B cell (primary cell): ENCODE results near the gene CTPS1. TPM values are rescaled to one million over a fixed set of nuclear protein-coding genes. Genes with fewer than 3 reads are reported as not detected.

Experiments used
- ATAC-seq: fragments of 200-7000 bp; cut with Tn5 transposase; one replicate; pipeline ENCODE4 v1.10.0; 2021; ENCODE audit warnings: low read depth, mild to moderate bottlenecking, moderate number of reproducible peaks, moderate library complexity
- CTCF ChIA-PET: fragments of 350-600 bp; sonication (Branson Sonifier 250); formaldehyde crosslinking; loops from one replicate; lab custom pipeline; 2021; ENCODE audit warnings: antibody characterized with exemption, inconsistent platforms; lab: Charles Lee
- POLR2A ChIA-PET: fragments of 350-600 bp; sonication (Branson Sonifier 250); formaldehyde crosslinking; loops from one replicate; lab custom pipeline; 2021; ENCODE audit warnings: antibody characterized with exemption; lab: Charles Lee
- DNase-seq: peaks from one replicate; pipeline ENCODE4 v3.0.0; 2013
- H2AFZ ChIP-seq: 2 replicates; pipeline ENCODE4 v1.6.1; 2012; ENCODE audit warnings: mild to moderate bottlenecking, low read depth, low read length; ENCODE audit not compliant: insufficient read depth, poor library complexity, severe bottlenecking
- H3K27ac ChIP-seq, 2 donors: 1 replicate in 1 of 2; 2 replicates in 1 of 2; pipeline ENCODE4 v1.5.1; 2012 to 2013; ENCODE audit warnings: low read length in 2 of 2, mild to moderate bottlenecking in 2 of 2, moderate library complexity in 1 of 2
- H3K27me3 ChIP-seq, 4 experiments: fragments of 200-600 bp in 1 of 4; sonication (generic) in 1 of 4; replicated peaks in 1 of 4; 1 replicate in 2 of 4; 2 replicates in 2 of 4; pipeline versions ENCODE4 v1.6.1 to v1.7.0; 2013 to 2016; ENCODE audit warnings: low read length in 3 of 4, mild to moderate bottlenecking in 2 of 4, mixed read lengths in 1 of 4, moderate library complexity in 1 of 4; ENCODE audit not compliant: insufficient read depth in 4 of 4, control insufficient read depth in 3 of 4; ENCODE audit errors: control extremely low read depth in 1 of 4
- H3K36me3 ChIP-seq, 2 experiments: replicated peaks in 1 of 2; 1 replicate in 1 of 2; 2 replicates in 1 of 2; pipeline versions ENCODE4 v1.6.1 to v1.7.1; 2013; ENCODE audit warnings: low read length in 1 of 2; ENCODE audit not compliant: insufficient read depth in 2 of 2, control insufficient read depth in 1 of 2; ENCODE audit errors: control extremely low read depth in 1 of 2, extremely low read depth in 1 of 2
- H3K4me1 ChIP-seq, 2 donors: fragments of 200-600 bp in 1 of 2; sonication (generic) in 1 of 2; 1 replicate in 1 of 2; 2 replicates in 1 of 2; pipeline versions ENCODE4 v1.5.1 to v1.6.1; 2013 to 2017; ENCODE audit warnings: low read length in 2 of 2; ENCODE audit not compliant: control insufficient read depth in 2 of 2, insufficient read depth in 2 of 2
- H3K4me2 ChIP-seq: replicated peaks from 2 replicates; pipeline ENCODE3; 2012; ENCODE audit warnings: mild to moderate bottlenecking, low read depth, low read length; ENCODE audit not compliant: poor library complexity, severe bottlenecking
- H3K4me3 ChIP-seq, 5 experiments: fragments of 200-600 bp in 1 of 5; sonication (generic) in 1 of 5; 1 replicate in 3 of 5; 2 replicates in 2 of 5; pipeline versions ENCODE4 v1.5.1 to v1.7.0; 2011 to 2016; ENCODE audit warnings: low read length in 4 of 5, mild to moderate bottlenecking in 4 of 5, low read depth in 2 of 5, control low read depth in 1 of 5, moderate library complexity in 1 of 5; ENCODE audit not compliant: insufficient read depth in 1 of 5; ENCODE audit errors: control extremely low read depth in 1 of 5, extremely low read depth in 1 of 5
- H3K79me2 ChIP-seq: fragments of 200-600 bp; sonication (generic); one replicate; pipeline ENCODE4 v1.6.0; 2016; ENCODE audit warnings: low read length; ENCODE audit not compliant: control insufficient read depth, insufficient read depth
- H3K9ac ChIP-seq: fragments of 200-600 bp; sonication (generic); 2 replicates; pipeline ENCODE4 v1.6.1; 2017; ENCODE audit warnings: mild to moderate bottlenecking, low read length, moderate library complexity
- H3K9me3 ChIP-seq, 3 donors: one replicate each; pipeline versions ENCODE4 v1.6.1 to v1.7.1; 2013; ENCODE audit warnings: low read length in 2 of 3; ENCODE audit not compliant: control insufficient read depth in 2 of 3, insufficient read depth in 1 of 3; ENCODE audit errors: control extremely low read depth in 1 of 3
- H4K20me1 ChIP-seq: 2 replicates; pipeline ENCODE4 v1.6.0; 2012; ENCODE audit warnings: mild to moderate bottlenecking, low read length; ENCODE audit not compliant: insufficient read depth, control insufficient read depth, poor library complexity, severe bottlenecking
- H3K27ac Mint-ChIP-seq: one replicate; pipeline ENCODE4 v1.8.0; 2021; ENCODE audit warnings: mixed read lengths
- H3K27me3 Mint-ChIP-seq: one replicate; pipeline ENCODE4 v1.8.0; 2021; ENCODE audit warnings: mixed read lengths
- H3K4me1 Mint-ChIP-seq: one replicate; pipeline ENCODE4 v1.8.0; 2021; ENCODE audit warnings: mixed read lengths
- H3K4me3 Mint-ChIP-seq: one replicate; pipeline ENCODE4 v1.8.0; 2021; ENCODE audit warnings: mixed read lengths
- H3K9me3 Mint-ChIP-seq: one replicate; pipeline ENCODE4 v1.8.0; 2022; ENCODE audit warnings: mixed read lengths; ENCODE audit not compliant: insufficient read depth
- CTCF ChIP-seq: fragments of 200-600 bp; IDR thresholded peaks from one replicate; pipeline ENCODE4 v1.8.0; 2022; ENCODE audit warnings: antibody characterized with exemption, mild to moderate bottlenecking
- EZH2 ChIP-seq: IDR thresholded peaks from 2 replicates; pipeline ENCODE4 v1.6.1; 2012; ENCODE audit warnings: borderline replicate concordance, low read depth, mild to moderate bottlenecking, moderate library complexity, low read length; ENCODE audit not compliant: insufficient read depth, poor library complexity, severe bottlenecking
- WGBS: methylation state at CpG from one replicate; pipeline ENCODE4 v1.1.5; 2013; ENCODE audit warnings: missing lambda C conversion rate; ENCODE audit not compliant: insufficient coverage; 5-methylcytosine and 5-hydroxymethylcytosine counted together
- intact Hi-C: fragments of 100-400 bp; cut with micrococcal nuclease; formaldehyde crosslinking; loops from one replicate; pipeline ENCODE4 v1.10.0; 2022
- polyA plus RNA-seq: library from polyadenylated mRNA; depleted of rRNA; stranded (reverse); fragments of >200 nt; gene quantifications from 2 replicates; pipeline ENCODE4 v1.2.3, GENCODE V29; 2012
- total RNA-seq, 2 donors: library from RNA; stranded (reverse); fragments of 120-200 nt in 1 of 2; gene quantifications; 1 replicate in 1 of 2; 2 replicates in 1 of 2; pipeline versions ENCODE4 v1.2.3 to v1.2.4, GENCODE V29; 2013 to 2022

CTPS1 gene
- total and polyA plus RNA-seq, 2 donors (not counting 1 experiment from before 2014, with no cell fraction given): 9.2 to 17.9 TPM

GRCh38 chr1:41013024-41013423, 33.5 kb downstream of the CTPS1 start:
- H3K27ac Mint-ChIP-seq: no peak overlapping the region
- DNase-seq (no peak), ATAC-seq (no peak)
- TF ChIP-seq CTCF: no peak
- TF ChIP-seq EZH2: no peak
- peaks cover 24% of the 10 kb centered on the region for H3K4me1 Mint-ChIP-seq
- ChIA-PET CTCF (no interaction called here), POLR2A (no interaction called here)
- Histone ChIP-seq H3K4me3 (no peak overlapping the region), H2AFZ (no peak overlapping the region), H3K27me3 (no peaks in the 10 kb centered on the region), H3K27ac (no peak overlapping the region), H3K9me3 (peaks cover 0 to 4% (median 0%) of the 10 kb centered on the region in 3 donors), H3K36me3 (peaks cover 2 to 49% of the 10 kb centered on the region in 2 experiments), H3K4me2 (no peak overlapping the region), H3K4me1 (peaks cover 6 to 15% of the 10 kb centered on the region in 2 donors), H3K9ac (no peak overlapping the region), H4K20me1 (no peaks in the 10 kb centered on the region), H3K79me2 (no peaks in the 10 kb centered on the region)
- H3K9me3 Mint-ChIP-seq: no peaks in the 10 kb centered on the region
- intact Hi-C loops: no loop called here
- WGBS: 100% methylated on average over 2 of the region's 6 CpGs
- H3K27me3 Mint-ChIP-seq: no peaks in the 10 kb centered on the region
- H3K4me3 Mint-ChIP-seq: no peak overlapping the region

- Histone ChIP-seq H3K9ac (no peak overlapping the region), H3K4me1 (peaks cover 6 to 15% of the 10 kb centered on the region in 2 donors), H4K20me1 (no peaks in the 10 kb centered on the region), H3K4me2 (no peak overlapping the region), H3K27me3 (no peaks in the 10 kb centered on the region), H3K27ac (no peak overlapping the region), H2AFZ (no peak overlapping the region), H3K79me2 (no peaks in the 10 kb centered on the region), H3K9me3 (peaks cover 0 to 4% (median 0%) of the 10 kb centered on the region in 3 donors), H3K4me3 (no peak overlapping the region), H3K36me3 (peaks cover 2 to 42% of the 10 kb centered on the region in 2 experiments)
- H3K27me3 Mint-ChIP-seq: no peaks in the 10 kb centered on the region
- H3K9me3 Mint-ChIP-seq: no peaks in the 10 kb centered on the region
- ChIA-PET POLR2A (no interaction called here), CTCF (no interaction called here)
- peaks cover 24% of the 10 kb centered on the region for H3K4me1 Mint-ChIP-seq
- no peak overlapping the region for H3K27ac Mint-ChIP-seq
- intact Hi-C loops: no loop called here
- 81% methylated on average over 7 of the region's 7 CpGs for WGBS
- no peak for DNase-seq
- H3K4me3 Mint-ChIP-seq: no peak overlapping the region
- no peak for ATAC-seq
- TF ChIP-seq EZH2 (no peak), CTCF (no peak)
Observed at GRCh38 chr1:41013796-41014195, 34.3 kb downstream of the CTPS1 start.
